NK-92 (cell line): Measurements from ENCODE around the gene SBF1.

Experiments
- DNase-seq: peaks from one replicate; lab custom pipeline; 2025; ENCODE audit not compliant: unreplicated experiment; lab: John Stamatoyannopoulos, UW

The SBF1 gene

DNA sequence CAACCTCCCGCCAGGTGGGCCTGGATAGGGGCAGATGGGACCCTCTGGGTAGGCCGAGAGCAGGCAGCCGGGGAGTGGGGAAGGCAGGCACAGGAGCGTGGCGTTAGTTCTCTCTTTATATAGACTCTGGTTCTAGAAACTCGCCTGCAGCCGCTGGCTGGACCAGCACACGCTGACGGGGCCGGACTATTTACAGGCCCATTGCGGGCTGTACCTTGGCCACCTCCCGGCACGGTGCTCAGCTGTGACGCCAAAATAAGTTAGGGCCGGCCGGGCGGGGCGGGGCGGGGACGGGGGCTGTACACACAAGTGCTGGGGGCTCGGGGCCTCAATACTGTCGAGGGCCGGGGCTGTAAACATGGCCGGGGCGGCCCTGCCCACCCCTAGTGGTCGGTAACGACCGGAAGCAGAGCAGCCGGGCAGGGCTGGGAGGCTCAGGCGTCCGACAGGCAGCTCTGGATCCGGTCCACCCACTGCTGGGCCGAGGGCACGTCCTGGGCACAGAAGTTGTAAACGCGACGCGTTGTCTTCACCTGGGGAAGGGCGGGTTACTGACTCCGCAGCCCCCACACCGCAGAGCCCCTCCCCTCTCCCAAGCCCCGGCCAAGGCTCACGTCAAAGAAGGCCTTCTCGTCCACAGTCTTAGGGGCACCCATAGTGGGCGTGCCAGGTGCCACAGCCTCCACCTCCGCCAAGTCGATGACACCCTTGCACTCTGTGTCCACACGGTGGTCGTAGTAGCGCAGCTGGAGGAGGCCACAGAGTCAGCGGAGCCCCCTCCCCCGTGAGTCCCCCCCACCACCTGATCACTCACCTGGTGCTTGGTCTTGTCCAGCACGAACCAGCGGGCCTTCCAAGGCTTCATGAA is 27.9 kb downstream of the SBF1 start:
- DNase-seq, result no peak

DNA sequence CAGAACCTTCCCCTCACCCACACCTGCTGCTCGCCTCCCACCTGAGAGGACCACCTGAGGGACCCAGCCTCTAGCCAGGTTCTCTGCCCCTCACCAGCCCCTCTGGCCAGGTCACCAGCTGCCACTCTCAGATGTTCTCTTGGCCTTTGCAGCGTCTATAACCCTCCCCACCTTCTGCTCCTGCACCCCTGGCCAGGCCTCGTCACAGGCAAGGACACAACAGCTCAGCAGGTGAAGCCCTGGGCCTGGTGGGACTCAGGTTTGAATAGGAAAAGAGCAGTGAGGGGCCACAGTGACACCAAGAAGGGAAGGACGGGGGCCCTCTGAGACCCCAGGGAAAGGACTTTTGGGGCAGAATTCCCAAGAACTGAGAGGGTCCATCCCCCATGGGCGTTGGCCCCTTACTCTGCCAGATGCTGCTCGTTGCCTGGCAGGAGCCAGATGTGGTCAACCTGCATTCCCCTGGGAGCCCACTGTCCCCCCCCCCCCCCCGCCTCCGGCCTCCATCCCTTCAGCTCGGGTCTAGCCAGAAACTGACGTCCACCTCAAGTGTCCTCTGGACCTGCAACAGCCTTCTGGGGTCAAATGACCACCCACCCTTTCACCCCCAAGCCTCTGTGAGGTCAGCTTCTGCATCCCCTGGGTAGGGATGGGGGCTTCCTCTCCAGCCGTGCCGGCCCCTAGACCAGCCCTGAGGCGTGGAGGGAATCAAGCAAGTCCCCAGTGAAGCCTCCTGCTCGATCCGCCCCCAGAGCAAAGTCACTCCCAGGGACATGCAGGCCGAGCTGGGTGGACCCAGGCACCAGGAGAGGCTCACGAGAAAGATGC is 28.7 kb downstream of the SBF1 start:
- DNase-seq, result no peak

DNA sequence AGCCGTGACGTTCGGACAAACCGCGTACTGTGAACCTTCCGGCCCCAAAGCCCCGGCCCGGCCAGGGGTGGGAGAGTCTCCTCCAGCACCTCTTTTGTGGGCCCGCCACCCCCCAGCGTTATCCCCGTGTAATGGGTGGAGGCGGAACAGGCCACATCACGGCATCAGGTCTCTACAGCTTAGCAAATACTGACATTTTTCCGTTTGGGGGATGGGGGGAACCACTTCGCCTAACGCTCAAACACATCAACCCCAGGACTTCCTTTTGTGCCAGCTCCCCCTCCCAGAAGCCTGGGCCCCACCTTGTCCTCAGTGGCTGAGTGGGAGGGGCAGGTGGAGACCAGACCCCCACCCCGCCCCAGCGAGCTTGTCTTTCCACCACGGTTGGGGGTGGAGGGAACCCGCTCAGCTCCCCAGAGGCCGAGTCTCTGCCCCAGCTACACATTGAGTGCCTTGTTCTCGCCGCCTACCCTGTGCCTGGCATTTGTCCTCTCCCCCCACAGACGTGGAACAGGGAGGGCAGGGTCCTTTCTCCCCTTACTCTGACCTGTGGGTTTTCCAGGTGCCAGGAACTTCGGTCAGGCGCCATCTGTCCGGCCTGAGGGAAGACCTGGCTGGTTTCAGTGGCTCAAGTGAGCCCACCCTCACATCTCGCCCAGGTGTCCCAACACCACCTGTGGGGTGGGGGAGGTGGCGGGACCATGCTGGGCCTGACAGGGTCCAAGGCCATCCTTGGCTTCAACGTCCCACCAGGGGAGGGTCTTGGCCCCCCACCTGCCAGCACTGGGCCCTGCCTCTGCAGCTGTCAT is 29.6 kb downstream of the SBF1 start:
- DNase-seq, result no peak

DNA sequence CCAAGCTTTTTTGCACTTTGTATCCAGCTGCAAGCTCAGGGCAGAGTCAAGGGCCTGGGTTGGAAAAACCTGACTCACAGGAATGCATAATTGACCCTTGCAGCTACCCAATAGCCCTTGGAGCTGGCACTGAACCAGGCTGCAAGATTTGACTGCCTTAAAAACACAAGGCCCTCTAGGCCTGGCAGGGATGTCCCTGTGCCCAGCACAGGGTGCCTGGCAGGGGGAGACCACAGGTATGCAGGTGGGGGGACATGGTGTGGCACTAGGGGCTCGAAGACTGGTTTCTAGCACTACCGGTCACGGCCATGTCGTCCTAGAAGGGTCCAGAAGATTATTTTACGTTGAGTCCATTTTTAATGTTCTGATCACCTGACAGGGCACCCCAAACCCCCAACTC is 30.2 kb downstream of the SBF1 start:
- no peak for DNase-seq

DNA sequence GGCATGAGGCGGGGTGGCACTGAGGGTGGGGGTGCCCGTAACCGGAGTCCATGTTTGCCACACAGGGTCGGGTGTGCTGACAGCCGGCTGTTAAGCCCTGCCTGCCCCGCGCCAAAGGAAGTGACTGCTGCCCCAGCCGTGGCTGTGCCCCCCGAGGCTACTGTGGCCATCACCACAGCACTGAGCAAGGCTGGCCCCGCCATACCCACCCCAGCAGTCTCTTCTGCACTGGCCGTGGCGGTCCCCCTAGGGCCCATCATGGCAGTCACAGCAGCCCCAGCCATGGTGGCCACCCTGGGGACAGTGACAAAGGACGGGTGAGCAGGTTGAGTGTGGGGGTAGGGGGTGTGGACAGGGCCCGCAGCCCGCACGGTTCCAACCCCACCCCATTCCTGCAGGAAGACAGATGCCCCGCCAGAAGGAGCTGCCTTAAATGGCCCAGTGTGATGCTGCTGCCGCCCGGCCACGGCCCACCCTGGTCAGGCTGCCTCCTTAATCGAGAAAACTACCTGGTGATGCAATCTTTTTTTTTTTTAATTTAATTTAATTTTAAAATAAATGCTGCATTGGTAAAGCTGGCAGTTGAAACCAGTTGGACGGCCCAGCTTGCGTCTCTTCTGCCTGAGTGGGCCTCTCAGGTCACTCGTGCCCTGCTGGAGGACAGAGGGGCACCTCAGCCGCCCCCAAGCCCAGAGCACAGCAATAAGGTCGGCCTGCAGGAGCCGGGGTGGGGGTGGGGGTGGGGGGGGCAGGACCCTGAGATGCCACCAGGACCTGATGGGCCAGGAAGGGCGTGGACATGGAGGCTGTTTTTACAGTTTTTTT is 30.8 kb downstream of the SBF1 start:
- no peak for DNase-seq

DNA sequence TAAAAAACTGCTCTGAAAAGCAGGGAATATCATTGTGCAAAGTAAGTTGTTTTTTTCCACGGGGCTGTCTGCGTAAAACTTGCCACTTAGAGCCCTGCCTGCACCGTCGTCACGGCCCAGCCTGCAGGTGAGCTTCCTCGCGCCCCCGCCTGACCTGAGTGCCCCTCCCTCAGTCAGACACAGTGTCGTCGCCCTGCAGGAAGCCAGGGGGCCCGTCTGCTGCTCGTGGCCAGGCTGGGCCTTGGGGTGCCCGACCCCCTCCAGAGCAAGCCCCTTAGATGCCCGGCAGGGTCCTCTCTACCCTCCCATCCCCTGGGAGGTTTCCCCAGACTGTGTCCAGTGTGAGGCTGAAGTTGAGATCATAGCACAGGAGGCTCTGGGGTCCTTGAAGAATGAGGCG is 31.6 kb downstream of the SBF1 start:
- no peak for DNase-seq

DNA sequence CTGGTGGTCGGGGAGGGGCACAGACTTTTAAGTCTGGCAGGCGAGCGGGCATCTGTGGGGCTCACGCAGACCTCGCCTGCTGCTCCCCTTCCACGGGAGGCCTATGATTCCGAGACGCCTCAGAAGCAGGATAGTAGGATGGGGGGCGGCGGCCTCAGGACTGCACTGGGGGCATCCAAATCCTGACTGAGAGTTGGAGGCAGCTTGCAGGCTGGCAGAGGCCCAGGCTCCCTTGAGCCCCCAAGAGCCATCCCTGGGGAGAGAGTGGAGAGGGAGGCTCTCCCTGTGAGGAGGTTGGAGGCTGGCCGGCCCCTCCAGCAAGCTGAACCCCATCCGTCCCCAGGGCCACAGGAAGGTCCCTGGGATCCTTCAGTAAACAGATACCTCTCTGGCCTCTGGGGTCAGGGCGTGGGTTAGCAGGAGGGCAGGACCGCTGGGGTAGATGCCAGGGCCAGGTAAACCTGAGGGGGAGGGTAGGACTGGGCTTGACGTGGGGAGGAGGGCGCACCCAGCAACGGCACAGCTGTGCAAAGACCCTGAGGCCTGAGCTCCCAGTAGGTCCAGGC is 33.3 kb downstream of the SBF1 start:
- DNase-seq, result no peak

DNA sequence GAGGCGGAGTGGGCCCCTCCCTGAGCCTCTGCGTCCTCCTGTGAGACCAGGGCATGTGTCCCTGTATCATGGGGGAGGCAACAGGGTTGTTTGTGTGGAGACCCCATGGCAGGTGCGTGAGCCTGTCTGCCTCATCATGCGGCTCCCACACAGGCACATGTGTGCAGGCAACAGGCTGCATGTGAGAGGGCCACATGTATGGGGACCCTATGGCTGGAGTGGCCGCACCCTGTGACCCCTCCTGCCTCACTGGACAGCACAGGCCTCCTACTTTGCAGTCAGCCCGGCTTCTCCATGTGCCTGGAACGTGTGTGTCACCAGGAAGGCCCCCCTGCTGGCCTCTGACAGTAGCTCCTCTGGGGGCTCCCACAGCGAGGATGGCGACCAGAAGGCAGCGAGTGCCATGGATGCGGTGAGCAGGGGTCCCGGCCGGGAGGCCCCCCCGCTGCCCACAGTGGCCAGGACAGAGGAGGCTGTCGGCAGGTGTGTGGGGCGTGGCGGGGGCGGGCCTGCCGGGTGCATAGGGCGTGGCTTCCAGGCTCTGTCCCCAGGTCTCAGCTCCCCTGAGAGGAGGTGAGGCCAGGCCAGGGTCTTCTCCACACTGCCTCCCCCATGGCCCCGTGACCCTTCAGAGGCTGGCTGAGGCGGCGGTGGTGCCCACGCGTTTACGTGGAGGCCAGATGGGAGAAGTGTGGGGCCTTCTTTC is 34.1 kb downstream of the SBF1 start:
- DNase-seq, result no peak

DNA sequence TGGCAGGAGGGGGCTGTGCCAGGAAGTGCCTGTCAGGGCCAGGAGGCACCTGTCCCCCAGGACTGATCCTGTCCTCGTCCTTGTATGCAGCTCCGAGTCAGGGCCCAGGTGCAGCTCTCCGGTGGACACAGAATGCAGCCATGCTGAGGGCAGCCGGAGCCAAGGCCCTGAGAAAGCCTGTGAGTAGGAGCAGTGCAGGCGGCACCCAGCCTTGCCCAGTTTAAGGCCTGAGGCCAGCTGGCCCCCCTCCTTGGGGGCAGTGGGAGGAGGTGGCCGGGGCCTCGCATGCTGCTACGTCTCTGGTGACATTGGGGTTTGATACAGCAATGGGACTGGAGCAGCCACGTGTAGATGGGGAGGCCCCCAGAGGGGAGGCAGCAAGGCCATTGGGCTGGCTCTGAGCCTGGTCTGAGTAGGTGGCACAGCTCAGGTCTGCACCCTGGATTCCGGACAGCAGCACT is 34.9 kb downstream of the SBF1 start:
- DNase-seq, result no peak

DNA sequence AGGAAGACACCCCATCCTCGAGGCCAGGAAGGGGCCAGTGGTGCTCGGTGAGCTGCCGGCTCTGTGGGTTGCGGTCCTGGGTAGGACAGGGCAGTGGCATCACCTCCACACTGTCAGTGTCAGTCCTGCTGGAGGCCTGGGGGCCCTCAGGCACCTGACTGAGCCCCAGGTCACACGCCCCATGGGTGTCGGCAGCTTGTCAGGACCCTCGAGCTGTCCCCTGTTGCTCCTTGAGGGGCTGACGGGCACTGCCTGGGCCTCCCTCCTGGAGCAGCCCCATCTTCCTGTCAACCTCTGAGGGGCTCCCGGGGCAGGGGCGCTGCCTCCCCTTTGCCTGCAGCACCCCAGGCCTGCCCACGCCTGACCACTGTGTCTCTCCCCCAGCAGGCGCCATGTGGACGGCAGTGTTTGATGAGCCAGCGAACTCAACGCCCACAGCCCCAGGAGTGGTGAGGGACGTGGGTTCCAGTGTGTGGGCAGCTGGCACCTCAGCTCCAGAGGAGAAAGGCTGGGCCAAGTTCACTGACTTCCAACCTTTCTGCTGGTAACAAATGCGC is 35.4 kb downstream of the SBF1 start:
- DNase-seq, result no peak

DNA sequence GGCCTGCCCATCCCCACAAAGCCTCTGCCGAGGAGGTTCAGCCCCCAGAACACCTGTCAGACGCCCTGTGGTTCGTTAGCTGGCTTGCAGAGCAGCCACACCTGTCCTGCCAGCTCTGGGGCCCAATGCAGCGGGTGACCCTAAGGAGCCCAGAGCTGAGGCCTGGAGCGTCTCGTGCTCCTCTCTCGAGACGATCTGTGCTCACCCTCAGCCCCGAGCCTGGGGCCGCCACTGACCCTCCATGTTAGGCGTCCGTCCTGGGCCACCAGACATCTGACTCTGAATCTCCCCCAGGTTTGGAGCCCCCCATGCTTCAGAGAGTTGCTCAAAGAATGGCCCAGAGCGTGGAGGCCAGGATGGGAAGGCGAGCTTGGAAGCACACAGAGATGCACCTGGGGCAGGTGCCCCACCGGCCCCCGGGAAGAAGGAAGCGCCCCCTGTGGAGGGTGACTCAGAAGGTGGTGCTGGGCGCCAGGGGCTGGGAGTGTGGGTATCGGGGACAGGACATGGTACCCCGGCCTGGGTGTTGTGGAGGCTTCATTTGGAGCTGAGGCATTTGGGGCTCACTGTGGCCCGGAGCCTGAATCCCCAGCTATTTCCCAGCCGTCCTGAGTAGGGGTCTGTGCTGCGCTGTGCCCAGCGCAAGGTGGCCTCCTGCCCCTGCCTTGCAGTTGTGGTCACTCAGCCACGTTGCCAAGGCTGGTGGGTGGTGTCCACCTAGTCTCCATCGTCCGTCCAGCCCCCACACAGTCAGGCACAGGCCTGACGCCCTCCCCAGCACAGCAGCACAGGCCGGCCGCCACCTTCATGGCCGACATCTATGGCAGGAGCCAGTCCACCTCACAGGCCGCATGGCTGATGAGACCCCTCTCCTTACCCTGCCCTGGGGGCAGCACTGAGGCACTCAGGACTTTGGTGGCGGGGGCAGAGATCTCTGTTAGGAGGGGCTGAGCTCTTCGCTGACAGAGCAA is 36.2 kb downstream of the SBF1 start:
- DNase-seq, result no peak

DNA sequence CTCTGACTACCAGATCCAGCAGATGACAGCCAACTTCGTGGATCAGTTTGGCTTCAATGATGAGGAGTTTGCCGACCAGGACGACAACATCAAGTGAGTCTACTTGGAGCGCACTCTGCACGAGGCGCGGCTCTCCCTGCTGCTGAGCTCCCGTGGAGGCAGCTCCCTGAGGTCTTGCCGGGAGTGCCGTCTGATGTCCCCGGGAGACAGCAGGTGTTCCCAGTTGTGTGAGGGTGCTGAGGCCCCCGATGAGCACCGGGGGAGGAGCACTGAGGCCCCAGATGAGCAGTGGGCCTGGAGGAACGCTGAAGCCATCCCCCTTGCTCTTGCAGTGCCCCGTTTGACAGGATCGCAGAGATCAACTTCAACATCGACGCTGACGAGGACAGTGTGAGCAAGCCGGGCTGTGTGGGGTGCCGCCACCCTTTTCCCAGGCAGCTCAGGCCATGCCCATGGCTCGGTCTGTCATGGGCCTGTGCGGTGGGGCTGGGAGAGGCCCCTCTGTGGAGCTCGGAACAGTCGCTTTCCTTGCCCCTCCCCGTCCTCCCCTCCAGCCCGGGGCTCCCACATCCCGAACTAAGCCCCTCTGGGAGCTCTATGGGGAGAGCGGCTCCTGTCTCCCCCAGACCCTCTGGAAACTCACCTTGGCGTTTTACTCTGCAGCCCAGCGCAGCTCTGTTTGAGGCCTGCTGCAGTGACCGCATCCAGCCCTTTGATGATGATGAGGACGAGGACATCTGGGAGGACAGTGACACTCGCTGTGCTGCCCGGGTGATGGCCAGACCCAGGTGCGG is 37.1 kb downstream of the SBF1 start:
- DNase-seq, result no peak

DNA sequence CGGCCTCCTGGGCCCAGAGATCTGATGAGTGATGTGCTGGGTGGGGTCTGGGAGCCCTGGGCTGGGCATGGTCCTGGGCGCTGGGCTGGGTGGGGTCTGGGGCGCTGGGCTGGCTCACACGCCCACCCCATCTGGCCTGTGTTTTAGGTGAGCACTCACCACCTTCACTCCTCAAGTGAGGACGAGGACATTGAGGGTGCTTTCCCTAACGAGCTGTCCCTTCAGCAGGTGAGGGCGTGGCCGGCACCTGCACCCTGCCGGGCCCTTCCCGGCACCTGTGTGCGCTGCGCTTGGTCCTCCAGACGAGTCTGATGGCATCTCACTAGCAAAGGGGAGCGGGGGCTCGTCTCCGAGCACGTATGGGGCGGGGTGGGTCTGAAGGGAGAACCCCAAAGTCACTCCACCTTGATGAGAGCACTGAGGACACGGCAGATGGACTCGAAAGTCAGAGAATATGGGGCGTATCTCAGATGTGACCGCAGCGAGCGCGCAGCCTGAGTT is 37.9 kb downstream of the SBF1 start:
- no peak for DNase-seq

DNA sequence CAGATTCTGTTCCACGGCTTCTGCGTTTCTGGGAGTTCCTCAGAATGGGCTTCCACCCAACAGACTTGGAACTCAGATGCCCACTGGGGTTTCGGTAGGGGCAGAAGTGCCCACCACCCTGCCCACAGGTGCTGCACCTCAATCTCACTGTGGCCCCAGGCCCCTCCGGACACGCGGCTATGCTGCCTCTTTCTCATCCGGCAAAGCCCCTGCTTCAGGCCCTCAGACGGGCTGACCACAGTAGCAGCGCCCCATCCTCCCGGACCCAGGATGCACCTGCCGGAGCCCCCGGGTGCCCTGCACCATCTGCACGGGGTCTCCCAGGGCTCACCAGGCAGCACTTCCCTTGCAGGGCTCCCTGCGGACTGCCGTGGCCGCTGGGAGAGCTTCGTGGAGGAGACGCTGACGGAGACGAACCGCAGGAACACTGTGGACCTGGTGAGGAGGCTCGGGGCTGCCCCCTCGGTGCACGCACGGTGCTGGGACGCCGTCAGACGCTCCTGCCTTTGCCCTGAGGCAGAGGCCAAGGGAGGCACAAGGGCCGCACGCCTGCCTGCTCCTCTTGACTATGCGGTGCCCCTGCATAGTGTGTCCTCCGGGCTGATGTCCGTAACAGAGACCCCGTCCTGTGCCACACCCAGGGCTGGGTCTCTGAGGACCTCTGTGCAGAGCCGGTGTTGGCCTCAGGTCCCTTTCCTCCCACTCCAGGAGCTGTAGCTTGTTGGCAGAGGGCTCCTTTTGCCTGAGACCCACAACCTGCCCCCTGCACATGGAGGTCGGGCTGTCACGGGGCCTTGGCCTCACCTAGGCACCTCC is 38.6 kb downstream of the SBF1 start:
- DNase-seq, result no peak

DNA sequence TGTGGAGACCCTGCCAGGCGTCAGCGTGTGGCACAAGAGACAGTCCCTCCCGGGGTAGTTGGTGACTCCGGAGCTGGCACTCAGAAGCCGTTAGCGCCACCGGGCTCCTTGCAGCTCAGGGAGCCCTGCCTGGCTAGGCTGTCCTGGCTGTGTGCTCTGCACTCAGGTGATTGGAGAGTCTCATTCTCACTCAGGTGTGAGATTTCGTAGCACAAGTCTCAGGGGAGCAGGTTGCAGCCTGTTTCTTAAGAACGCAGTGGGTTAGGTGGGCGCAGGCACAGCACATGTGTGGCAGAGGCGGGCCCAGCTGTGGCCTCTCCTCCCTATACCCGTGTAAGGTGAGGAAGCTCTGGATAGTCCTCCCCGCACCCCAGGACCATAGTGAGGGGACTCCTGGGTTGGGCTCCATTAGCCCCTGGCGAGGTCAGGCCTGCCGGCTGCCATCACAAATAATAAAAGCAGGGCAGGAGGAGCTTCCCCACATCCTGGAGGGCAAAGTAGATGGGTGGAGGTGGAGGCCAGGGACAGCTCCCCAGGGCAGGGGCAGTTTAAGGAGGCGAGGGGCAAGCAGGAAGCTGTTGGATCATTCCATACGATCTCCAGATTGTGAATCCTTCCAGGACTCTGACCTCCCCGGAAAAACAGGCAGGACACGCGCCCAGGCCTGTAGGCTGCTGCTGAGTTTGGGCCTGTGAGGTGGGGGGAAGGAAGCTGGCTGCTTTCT is 39.4 kb downstream of the SBF1 start:
- no peak for DNase-seq

DNA sequence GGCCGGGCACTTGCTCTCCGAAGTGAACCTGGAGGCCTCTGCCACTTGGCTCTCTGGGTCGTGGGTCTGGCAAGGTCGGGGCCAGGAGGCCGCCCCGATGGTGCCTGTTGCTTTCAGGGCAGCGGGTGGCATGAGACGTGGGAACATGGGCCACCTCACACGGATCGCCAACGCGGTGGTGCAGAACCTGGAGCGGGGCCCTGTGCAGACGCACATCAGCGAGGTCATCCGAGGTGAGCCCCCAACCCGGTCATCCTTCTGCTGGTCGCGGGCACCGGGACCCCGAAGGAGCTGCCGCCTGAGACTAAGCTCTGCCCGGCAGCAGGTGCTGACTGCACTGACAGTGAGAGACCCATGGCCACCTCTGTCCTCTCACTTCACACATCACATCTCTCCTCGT is 40.0 kb downstream of the SBF1 start:
- DNase-seq, result no peak
